Loucy (cell line): Measurements from ENCODE around the gene MYL12A.

ENCODE experiments used
- EZH2phosphoT487 ChIP-seq: fragments of 200-600 bp; IDR thresholded peaks from 2 replicates; pipeline ENCODE4 v1.6.1; 2018; ENCODE audit warnings: antibody characterized with exemption, mild to moderate bottlenecking, moderate library complexity, borderline replicate concordance
- TF ChIP-seq, protein P1 (sequence below): fragments of 200-600 bp; sonication (generic); conservative IDR thresholded peaks from 2 replicates; pipeline ENCODE4 v1.5.1; 2014; ENCODE audit warnings: mild to moderate bottlenecking, antibody characterized with exemption, low read length

DNA sequence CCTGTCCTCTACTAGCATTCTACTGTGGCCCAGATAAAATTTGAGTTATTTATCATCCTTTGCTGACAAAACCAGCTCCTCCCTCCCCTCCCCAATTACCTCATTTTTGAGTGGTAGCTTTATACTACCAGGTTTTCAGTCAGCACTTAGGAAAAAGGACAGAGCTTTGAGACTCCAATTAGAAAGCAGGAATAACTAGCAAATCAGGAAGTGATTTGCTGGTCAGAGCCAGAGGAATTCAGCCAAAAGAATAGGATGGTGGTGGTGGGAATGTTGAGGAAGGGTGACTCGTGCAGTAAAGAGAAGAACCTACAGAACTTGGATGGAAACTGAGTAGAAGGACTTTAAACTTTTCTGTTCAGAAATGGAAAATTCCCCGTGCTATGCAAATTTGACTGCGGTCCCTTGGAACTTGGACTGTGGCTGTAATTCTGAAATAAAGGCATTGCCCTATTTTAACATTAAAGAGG, 18.0 kb downstream of the MYL12A start:
- TF ChIP-seq, protein P1, sequence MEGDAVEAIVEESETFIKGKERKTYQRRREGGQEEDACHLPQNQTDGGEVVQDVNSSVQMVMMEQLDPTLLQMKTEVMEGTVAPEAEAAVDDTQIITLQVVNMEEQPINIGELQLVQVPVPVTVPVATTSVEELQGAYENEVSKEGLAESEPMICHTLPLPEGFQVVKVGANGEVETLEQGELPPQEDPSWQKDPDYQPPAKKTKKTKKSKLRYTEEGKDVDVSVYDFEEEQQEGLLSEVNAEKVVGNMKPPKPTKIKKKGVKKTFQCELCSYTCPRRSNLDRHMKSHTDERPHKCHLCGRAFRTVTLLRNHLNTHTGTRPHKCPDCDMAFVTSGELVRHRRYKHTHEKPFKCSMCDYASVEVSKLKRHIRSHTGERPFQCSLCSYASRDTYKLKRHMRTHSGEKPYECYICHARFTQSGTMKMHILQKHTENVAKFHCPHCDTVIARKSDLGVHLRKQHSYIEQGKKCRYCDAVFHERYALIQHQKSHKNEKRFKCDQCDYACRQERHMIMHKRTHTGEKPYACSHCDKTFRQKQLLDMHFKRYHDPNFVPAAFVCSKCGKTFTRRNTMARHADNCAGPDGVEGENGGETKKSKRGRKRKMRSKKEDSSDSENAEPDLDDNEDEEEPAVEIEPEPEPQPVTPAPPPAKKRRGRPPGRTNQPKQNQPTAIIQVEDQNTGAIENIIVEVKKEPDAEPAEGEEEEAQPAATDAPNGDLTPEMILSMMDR = no peak
- no peak for TF ChIP-seq EZH2phosphoT487
